Smooth muscle cell (in vitro differentiated cells): ENCODE results near the gene SH3RF2. TPM values are rescaled to one million over a fixed set of nuclear protein-coding genes. Genes with fewer than 3 reads are reported as not detected.

Experiments
- DNase-seq: peaks from one replicate; lab custom pipeline; 2025; ENCODE audit not compliant: unreplicated experiment; lab: John Stamatoyannopoulos, UW
- H2AFZ ChIP-seq: fragments of 200-600 bp; sonication (generic); 2 replicates; pipeline ENCODE4 v1.6.0; 2016; ENCODE audit warnings: antibody characterized with exemption, low read depth, mild to moderate bottlenecking
- H3F3A ChIP-seq: fragments of 200-600 bp; sonication (generic); 2 replicates; pipeline ENCODE4 v1.6.0; 2017; ENCODE audit warnings: antibody characterized with exemption, low read depth
- H3K27ac ChIP-seq: fragments of 200-600 bp; sonication (generic); 2 replicates; pipeline ENCODE4 v1.5.1; 2016; ENCODE audit warnings: low read depth, mild to moderate bottlenecking
- H3K27me3 ChIP-seq: fragments of 200-600 bp; sonication (generic); 2 replicates; pipeline ENCODE4 v1.6.1; 2016; ENCODE audit warnings: low read depth, mild to moderate bottlenecking
- H3K36me3 ChIP-seq: fragments of 200-600 bp; sonication (generic); 2 replicates; pipeline ENCODE4 v1.5.1; 2016; ENCODE audit warnings: low read depth
- H3K4me1 ChIP-seq: fragments of 200-600 bp; sonication (generic); 2 replicates; pipeline ENCODE4 v1.5.1; 2016; ENCODE audit warnings: low read depth
- H3K4me2 ChIP-seq: fragments of 200-600 bp; sonication (generic); 2 replicates; pipeline ENCODE4 v1.6.0; 2016; ENCODE audit warnings: mild to moderate bottlenecking
- H3K4me3 ChIP-seq: fragments of 200-600 bp; sonication (generic); 2 replicates; pipeline ENCODE4 v1.5.1; 2016; ENCODE audit warnings: mild to moderate bottlenecking
- H3K79me2 ChIP-seq: fragments of 200-600 bp; sonication (generic); 2 replicates; pipeline ENCODE4 v1.6.0; 2016; ENCODE audit warnings: low read depth, mild to moderate bottlenecking
- H3K9ac ChIP-seq: fragments of 200-600 bp; sonication (generic); 2 replicates; pipeline ENCODE4 v1.6.0; 2016; ENCODE audit warnings: low read depth
- H3K9me3 ChIP-seq: fragments of 200-600 bp; sonication (generic); replicated peaks from 2 replicates; pipeline ENCODE4 v1.5.1; 2016; ENCODE audit warnings: low read depth
- H4K20me1 ChIP-seq: fragments of 200-600 bp; sonication (generic); 2 replicates; pipeline ENCODE4 v1.6.0; 2016; ENCODE audit warnings: low read depth
- CTCF ChIP-seq: fragments of 200-600 bp; sonication (generic); IDR thresholded peaks from 2 replicates; pipeline ENCODE4 v1.5.1; 2017; ENCODE audit warnings: borderline replicate concordance, mild to moderate bottlenecking, antibody characterized with exemption; ENCODE audit not compliant: insufficient read depth, poor library complexity, severe bottlenecking
- WGBS: methylation state at CpG from one replicate; pipeline ENCODE4 v1.1.7; 2016; ENCODE audit warnings: low lambda C conversion rate; 5-methylcytosine and 5-hydroxymethylcytosine counted together
- polyA plus RNA-seq: library from polyadenylated mRNA; unstranded; fragments of >200 nt; fragmentation: Nextera tagmentation; extraction: Ambion mirVana; gene quantifications from 2 replicates; pipeline ENCODE4 v1.2.1, GENCODE V29; 2016
- total RNA-seq: library from RNA; depleted of rRNA; stranded (reverse); fragments of >200 nt; gene quantifications from 2 replicates; pipeline ENCODE4 v1.2.3, GENCODE V29; 2014

The SH3RF2 gene
- total and polyA plus RNA-seq, 2 experiments from 2014 or later, result 1.0 to 2.0 TPM

GRCh38 chr5:145903113-145903512 lies 33.3 kb upstream of the SH3RF2 start:
- Histone ChIP-seq H4K20me1 (no peaks in the 10 kb centered on the region), H3K36me3 (no peaks in the 10 kb centered on the region), H2AFZ (no peak overlapping the region), H3K27ac (no peak overlapping the region), H3K4me3 (no peak overlapping the region), H3K79me2 (no peaks in the 10 kb centered on the region), H3F3A (no peaks in the 10 kb centered on the region), H3K9ac (no peak overlapping the region), H3K27me3 (peaks cover 3% of the 10 kb centered on the region), H3K4me1 (no peaks in the 10 kb centered on the region), H3K9me3 (no peaks in the 10 kb centered on the region), H3K4me2 (no peak overlapping the region)
- TF ChIP-seq CTCF, result peak; percentile 9
- 93% methylated on average over 3 of the region's 3 CpGs for WGBS
- DNase-seq, result no peak

- no peak overlapping the region for H2AFZ ChIP-seq
- 53% methylated on average over 3 of the region's 3 CpGs for WGBS
Measured at GRCh38 chr5:145903867-145904266, 32.5 kb upstream of the SH3RF2 start.

GRCh38 chr5:145904743-145905142 lies 31.6 kb upstream of the SH3RF2 start:
- H3K36me3 ChIP-seq, result no peaks in the 10 kb centered on the region
- TF ChIP-seq CTCF, result no peak
- H3K9me3 ChIP-seq, result no peaks in the 10 kb centered on the region
- no peak for DNase-seq
- no peaks in the 10 kb centered on the region for H4K20me1 ChIP-seq
- H3K9ac ChIP-seq, result no peak overlapping the region
- no peaks in the 10 kb centered on the region for H3K4me1 ChIP-seq
- no peak overlapping the region for H2AFZ ChIP-seq
- H3K27ac ChIP-seq, result no peak overlapping the region
- no peaks in the 10 kb centered on the region for H3F3A ChIP-seq
- H3K4me2 ChIP-seq, result no peak overlapping the region
- no peak overlapping the region for H3K4me3 ChIP-seq
- 87% methylated on average over 5 of the region's 5 CpGs for WGBS
- H3K79me2 ChIP-seq, result no peaks in the 10 kb centered on the region
- H3K27me3 ChIP-seq, result peaks cover 16% of the 10 kb centered on the region

More at GRCh38 chr5:145903867-145904266, 32.5 kb upstream of the SH3RF2 start:
- no peak overlapping the region for H3K9ac ChIP-seq
- no peaks in the 10 kb centered on the region for H3F3A ChIP-seq
- H3K9me3 ChIP-seq, result no peaks in the 10 kb centered on the region
- no peak overlapping the region for H3K27ac ChIP-seq
- H3K79me2 ChIP-seq, result no peaks in the 10 kb centered on the region
- H3K27me3 ChIP-seq, result peaks cover 9% of the 10 kb centered on the region
- no peak overlapping the region for H3K4me2 ChIP-seq
- no peaks in the 10 kb centered on the region for H3K4me1 ChIP-seq
- no peaks in the 10 kb centered on the region for H4K20me1 ChIP-seq
- H3K4me3 ChIP-seq, result no peak overlapping the region
- DNase-seq, result no peak
- H3K36me3 ChIP-seq, result no peaks in the 10 kb centered on the region
- no peak for TF ChIP-seq CTCF

GRCh38 chr5:145906401-145906800 lies 30.0 kb upstream of the SH3RF2 start:
- no peaks in the 10 kb centered on the region for H4K20me1 ChIP-seq
- no peak overlapping the region for H3K4me3 ChIP-seq
- no peak overlapping the region for H3K4me2 ChIP-seq
- no peak overlapping the region for H3K9ac ChIP-seq
- WGBS, result 86% methylated on average over 1 of the region's 1 CpG
- H3F3A ChIP-seq, result no peaks in the 10 kb centered on the region
- no peaks in the 10 kb centered on the region for H3K4me1 ChIP-seq
- H2AFZ ChIP-seq, result no peak overlapping the region
- no peaks in the 10 kb centered on the region for H3K79me2 ChIP-seq
- H3K9me3 ChIP-seq, result no peaks in the 10 kb centered on the region
- H3K36me3 ChIP-seq, result no peaks in the 10 kb centered on the region
- H3K27me3 ChIP-seq, result peaks cover 16% of the 10 kb centered on the region
- no peak for TF ChIP-seq CTCF
- no peak overlapping the region for H3K27ac ChIP-seq
- no peak for DNase-seq
